ENCODE measurements around the gene IPP.

- no peak for TF ChIP-seq CTCF (IDR thresholded peaks at IDR 0.05)
- no peak for TF ChIP-seq POLR2A (IDR thresholded peaks at IDR 0.05)
Measured at GRCh38 chr1:45686015-45686287, 64.5 kb downstream of the IPP start.

All from breast epithelium (tissue), 3 donors.